Epidermal melanocyte (primary cell): ENCODE measurements around the gene KIF13A.
"Not testable (repeated sequence)": the region's sequence is repeated elsewhere in the genome, so short reads cannot be mapped to it uniquely, and the experiment has no call there.

Source experiments
- DNase-seq: peaks from one replicate; pipeline ENCODE4 v3.0.0; 2011; ENCODE audit warnings: low spot score; ENCODE audit not compliant: insufficient read length

Gene KIF13A

GRCh38 chr6:17871836-17872235 is 115.6 kb downstream of the KIF13A start:
- no peak for DNase-seq

GRCh38 chr6:17871189-17871519 is 116.3 kb downstream of the KIF13A start:
- DNase-seq = no peak

GRCh38 chr6:17870300-17871188 is 116.9 kb downstream of the KIF13A start:
- DNase-seq = no peak

- no peak for DNase-seq
Measured at GRCh38 chr6:17869753-17870050, 117.7 kb downstream of the KIF13A start.

- DNase-seq = peak; percentile 55
Measured at GRCh38 chr6:17869010-17869752, 118.3 kb downstream of the KIF13A start.

- peak; percentile 28 for DNase-seq
Measured at GRCh38 chr6:17867880-17868279, 119.6 kb downstream of the KIF13A start.

GRCh38 chr6:17866876-17867444 is 120.5 kb downstream of the KIF13A start:
- peak; percentile 24 for DNase-seq

GRCh38 chr6:17865798-17866725 is 121.4 kb downstream of the KIF13A start:
- DNase-seq = no peak

GRCh38 chr6:17865243-17865642 is 122.2 kb downstream of the KIF13A start:
- DNase-seq = no peak

- DNase-seq = peak; percentile 40
Measured at GRCh38 chr6:17863901-17864754, 123.3 kb downstream of the KIF13A start.

- DNase-seq = no peak
Measured at GRCh38 chr6:17861361-17861760, 126.1 kb downstream of the KIF13A start.

GRCh38 chr6:17859846-17860245 is 127.6 kb downstream of the KIF13A start:
- DNase-seq = no peak

GRCh38 chr6:17858584-17858983 is 128.9 kb downstream of the KIF13A start:
- DNase-seq = no peak

GRCh38 chr6:17857188-17857587 is 130.2 kb downstream of the KIF13A start:
- not testable (repeated sequence) for DNase-seq

- no peak for DNase-seq
Measured at GRCh38 chr6:17856306-17856705, 131.1 kb downstream of the KIF13A start.

GRCh38 chr6:17855381-17855780 is 132.1 kb downstream of the KIF13A start:
- no peak for DNase-seq

- DNase-seq = no peak
Measured at GRCh38 chr6:17853533-17853932, 133.9 kb downstream of the KIF13A start.

GRCh38 chr6:17851720-17852161 is 135.7 kb downstream of the KIF13A start:
- DNase-seq = no peak

- no peak for DNase-seq
Measured at GRCh38 chr6:17851001-17851719, 136.3 kb downstream of the KIF13A start.

- DNase-seq = no peak
Measured at GRCh38 chr6:17850281-17850680, 137.2 kb downstream of the KIF13A start.
